BE2C (cell line): ENCODE results near the gene TFDP2.

Experiments used
- DNase-seq: peaks from one replicate; pipeline ENCODE4 v3.0.0-alpha.2; 2020
- H3K27me3 ChIP-seq: fragments of 250-450 bp; sonication (Bioruptor Pico); 2 replicates; pipeline ENCODE4 v1.5.1; 2020; ENCODE audit warnings: mild to moderate bottlenecking
- H3K36me3 ChIP-seq: fragments of 250-450 bp; sonication (Bioruptor Pico); 2 replicates; pipeline ENCODE4 v1.5.1; 2020; ENCODE audit warnings: mild to moderate bottlenecking
- H3K4me1 ChIP-seq: fragments of 250-450 bp; sonication (Bioruptor Pico); 2 replicates; pipeline ENCODE4 v1.5.1; 2020
- H3K4me3 ChIP-seq: 2 replicates; pipeline ENCODE4 v1.5.1; 2011; ENCODE audit warnings: low read depth, low read length
- H3K9me3 ChIP-seq: fragments of 250-450 bp; sonication (Bioruptor Pico); 2 replicates; pipeline ENCODE4 v1.5.1; 2020
- CTCF ChIP-seq: IDR thresholded peaks from 2 replicates; pipeline ENCODE4 v1.5.1; 2012; ENCODE audit warnings: mild to moderate bottlenecking, low read depth, low read length

TFDP2 gene

GRCh38 chr3:142035308-142035922 lies 113.9 kb downstream of the TFDP2 start:
- peaks cover 7% of the 10 kb centered on the region for H3K4me1 ChIP-seq
- TF ChIP-seq CTCF = no peak
- H3K4me3 ChIP-seq = no peak overlapping the region
- DNase-seq = peak; percentile 25
- no peaks in the 10 kb centered on the region for H3K36me3 ChIP-seq
- no peaks in the 10 kb centered on the region for H3K9me3 ChIP-seq
- no peaks in the 10 kb centered on the region for H3K27me3 ChIP-seq

DNA sequence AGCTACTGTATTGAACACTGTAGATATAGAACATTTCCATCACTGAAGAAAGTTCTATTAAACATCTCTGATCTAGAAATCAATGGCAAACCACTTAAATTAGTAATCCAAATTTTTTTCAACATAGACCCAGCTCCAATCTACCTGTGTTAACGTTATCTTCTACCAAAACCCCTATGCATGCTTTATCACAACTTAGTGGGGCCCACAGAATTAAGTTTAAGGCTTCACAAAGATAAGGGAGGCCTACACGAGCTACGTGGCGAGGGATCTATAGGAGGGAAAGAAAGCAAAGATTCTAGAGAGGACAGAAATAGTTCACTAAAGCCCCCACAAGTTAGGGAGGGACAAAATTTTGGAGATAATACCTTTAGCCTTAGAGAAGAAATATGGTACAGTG lies 116.1 kb downstream of the TFDP2 start:
- no peak overlapping the region for H3K4me3 ChIP-seq
- peaks cover 20% of the 10 kb centered on the region for H3K4me1 ChIP-seq
- DNase-seq = no peak
- H3K27me3 ChIP-seq = no peaks in the 10 kb centered on the region
- no peaks in the 10 kb centered on the region for H3K9me3 ChIP-seq
- H3K36me3 ChIP-seq = no peaks in the 10 kb centered on the region
- no peak for TF ChIP-seq CTCF

GRCh38 chr3:142031575-142031974 lies 117.8 kb downstream of the TFDP2 start:
- Histone ChIP-seq H3K4me3 (no peak overlapping the region), H3K9me3 (no peaks in the 10 kb centered on the region), H3K36me3 (no peaks in the 10 kb centered on the region), H3K27me3 (no peaks in the 10 kb centered on the region), H3K4me1 (peaks cover 20% of the 10 kb centered on the region)
- no peak for DNase-seq
- no peak for TF ChIP-seq CTCF

DNA sequence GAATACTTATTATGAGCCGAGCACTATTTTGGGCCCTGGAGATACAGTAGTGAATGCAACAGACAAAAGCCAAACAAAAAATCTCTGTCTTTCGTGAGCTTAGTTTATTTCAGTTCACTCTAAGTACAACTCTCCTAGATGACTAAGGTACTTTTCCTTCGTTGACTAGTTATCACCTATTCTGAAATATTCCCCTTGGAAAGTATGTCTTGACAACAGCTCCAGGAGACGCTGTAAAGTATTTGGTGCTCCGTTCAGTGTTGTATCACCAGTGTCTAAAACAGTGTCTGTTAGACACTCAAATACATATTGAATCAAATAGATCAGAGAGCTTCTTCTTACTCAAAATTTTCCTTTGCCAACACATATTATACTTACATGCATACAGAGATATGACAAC lies 119.6 kb downstream of the TFDP2 start:
- Histone ChIP-seq H3K27me3 (no peaks in the 10 kb centered on the region), H3K4me1 (peaks cover 13% of the 10 kb centered on the region), H3K9me3 (no peaks in the 10 kb centered on the region), H3K36me3 (no peaks in the 10 kb centered on the region), H3K4me3 (no peak overlapping the region)
- no peak for TF ChIP-seq CTCF
- DNase-seq = no peak

GRCh38 chr3:142029052-142029642 lies 120.2 kb downstream of the TFDP2 start:
- TF ChIP-seq CTCF = no peak
- Histone ChIP-seq H3K4me3 (peak overlapping the region; percentile 76), H3K4me1 (peaks cover 13% of the 10 kb centered on the region), H3K27me3 (no peaks in the 10 kb centered on the region), H3K36me3 (no peaks in the 10 kb centered on the region; the same call in none of the 2 replicates), H3K9me3 (no peaks in the 10 kb centered on the region)
- no peak for DNase-seq

GRCh38 chr3:142028243-142028777 lies 121.0 kb downstream of the TFDP2 start:
- Histone ChIP-seq H3K9me3 (no peaks in the 10 kb centered on the region), H3K4me3 (peak overlapping the region; percentile 76), H3K4me1 (peaks cover 13% of the 10 kb centered on the region), H3K27me3 (no peaks in the 10 kb centered on the region), H3K36me3 (peaks cover 3% of the 10 kb centered on the region)
- no peak for TF ChIP-seq CTCF
- DNase-seq = peak; percentile 33
